HG03039 (cell line): Measurements from ENCODE around the gene ZNF469.

ENCODE experiments used
- ATAC-seq: cut with Tn5 transposase; IDR thresholded peaks from one replicate; pipeline ENCODE4 v1.9.1; 2021; ENCODE audit warnings: mild to moderate bottlenecking, moderate library complexity; ENCODE audit not compliant: unreplicated experiment

ZNF469 gene

DNA sequence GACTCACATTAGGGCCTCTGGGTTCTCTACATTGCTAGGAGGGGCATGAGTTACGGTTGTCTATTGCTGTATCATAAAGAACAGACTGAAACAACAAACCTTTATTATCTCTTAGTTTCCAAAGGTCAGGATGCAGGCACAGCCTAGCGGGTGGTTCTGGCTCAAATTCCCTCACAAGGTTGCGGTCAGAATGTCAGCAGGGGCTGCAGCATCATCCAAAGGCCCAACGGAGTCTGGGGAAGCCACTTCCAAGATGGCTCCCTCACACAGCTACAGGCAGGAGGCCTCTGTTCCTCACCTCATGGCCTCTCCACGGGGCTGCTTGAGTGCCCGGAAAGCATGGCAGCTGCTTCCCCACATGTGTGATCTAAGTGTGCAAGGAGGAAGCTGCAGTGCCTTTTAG lies 40.7 kb downstream of the ZNF469 start:
- ATAC-seq, result no peak

DNA sequence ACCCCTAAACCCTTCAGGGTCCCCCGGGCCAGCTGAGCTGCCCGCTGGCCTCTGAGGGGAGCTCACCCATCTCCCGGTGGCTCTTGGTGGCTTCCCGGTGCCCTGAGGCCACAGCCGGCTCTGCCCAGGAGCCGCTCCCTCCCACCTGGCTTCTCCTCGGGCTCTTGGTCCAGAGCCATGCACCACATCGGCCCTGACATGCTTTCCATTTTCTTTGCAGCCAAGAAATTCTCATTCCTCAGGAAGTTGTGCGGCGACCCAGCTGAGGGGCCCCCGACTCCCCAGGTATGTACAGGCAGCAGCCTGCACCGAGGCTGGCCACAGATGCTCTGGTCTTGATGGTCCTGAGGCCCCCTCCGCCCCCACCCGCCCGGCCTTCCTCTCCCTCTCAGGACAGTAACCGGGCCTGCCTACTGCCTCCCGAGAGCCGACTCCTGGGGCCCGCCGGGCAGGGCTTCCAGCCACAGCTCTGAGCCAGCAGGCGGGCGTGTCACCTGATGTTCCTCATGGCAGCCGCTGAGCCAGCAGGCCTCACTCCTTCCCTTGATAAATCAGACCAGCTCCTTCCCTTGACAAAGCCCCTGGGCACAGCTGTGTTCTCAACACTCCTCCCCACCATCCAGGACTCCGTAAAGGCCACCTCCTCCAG lies 42.0 kb downstream of the ZNF469 start:
- no peak for ATAC-seq

DNA sequence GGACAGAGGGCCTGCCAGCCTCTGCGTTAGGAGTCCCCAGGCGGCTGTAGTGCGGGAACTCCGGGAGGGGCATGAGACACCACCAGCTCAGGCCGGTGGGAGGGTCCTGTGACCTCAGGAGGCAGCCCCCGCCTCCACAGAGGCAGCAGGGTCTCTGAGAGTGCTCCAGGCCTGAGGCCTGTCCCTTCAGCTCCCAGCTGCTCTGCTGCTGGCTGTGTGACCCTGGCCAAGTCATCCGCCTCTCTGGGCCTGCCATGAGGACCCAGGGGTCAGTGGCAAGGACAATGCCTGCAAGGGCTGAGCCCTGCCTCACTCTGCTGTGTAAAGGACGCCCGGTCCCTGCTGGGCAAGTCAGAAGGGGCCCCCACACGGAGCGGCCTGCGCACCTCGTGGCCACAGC lies 43.3 kb downstream of the ZNF469 start:
- no peak for ATAC-seq

DNA sequence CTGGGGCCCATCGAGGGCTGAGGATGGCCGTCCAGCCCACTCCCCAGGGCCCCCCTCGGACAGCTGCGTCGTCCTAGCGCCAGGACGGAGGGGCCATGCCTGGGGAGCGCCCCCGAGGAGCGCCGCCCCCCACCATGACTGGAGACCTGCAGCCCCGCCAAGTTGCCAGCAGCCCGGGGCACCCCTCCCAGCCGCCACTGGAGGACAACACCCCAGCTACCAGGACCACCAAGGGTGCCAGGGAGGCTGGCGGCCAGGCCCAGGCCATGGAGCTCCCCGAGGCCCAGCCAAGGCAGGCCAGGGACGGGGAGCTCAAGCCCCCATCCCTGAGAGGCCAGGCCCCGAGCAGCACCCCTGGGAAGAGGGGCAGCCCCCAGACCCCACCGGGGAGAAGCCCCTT lies 44.6 kb downstream of the ZNF469 start:
- ATAC-seq, result no peak

DNA sequence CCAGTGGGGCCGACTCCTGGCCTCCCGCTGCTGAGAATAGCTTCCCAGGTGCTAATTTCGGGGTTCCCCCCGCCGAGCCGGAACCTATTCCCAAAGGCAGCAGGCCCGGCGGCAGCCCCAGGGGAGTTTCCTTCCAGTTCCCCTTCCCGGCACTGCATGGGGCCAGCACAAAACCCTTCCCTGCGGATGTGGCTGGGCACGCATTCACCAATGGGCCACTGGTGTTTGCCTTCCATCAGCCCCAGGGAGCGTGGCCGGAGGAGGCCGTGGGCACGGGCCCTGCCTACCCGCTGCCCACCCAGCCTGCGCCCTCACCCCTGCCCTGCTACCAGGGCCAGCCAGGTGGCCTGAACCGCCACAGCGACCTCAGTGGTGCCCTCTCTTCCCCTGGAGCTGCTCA lies 45.4 kb downstream of the ZNF469 start:
- ATAC-seq, result no peak

DNA sequence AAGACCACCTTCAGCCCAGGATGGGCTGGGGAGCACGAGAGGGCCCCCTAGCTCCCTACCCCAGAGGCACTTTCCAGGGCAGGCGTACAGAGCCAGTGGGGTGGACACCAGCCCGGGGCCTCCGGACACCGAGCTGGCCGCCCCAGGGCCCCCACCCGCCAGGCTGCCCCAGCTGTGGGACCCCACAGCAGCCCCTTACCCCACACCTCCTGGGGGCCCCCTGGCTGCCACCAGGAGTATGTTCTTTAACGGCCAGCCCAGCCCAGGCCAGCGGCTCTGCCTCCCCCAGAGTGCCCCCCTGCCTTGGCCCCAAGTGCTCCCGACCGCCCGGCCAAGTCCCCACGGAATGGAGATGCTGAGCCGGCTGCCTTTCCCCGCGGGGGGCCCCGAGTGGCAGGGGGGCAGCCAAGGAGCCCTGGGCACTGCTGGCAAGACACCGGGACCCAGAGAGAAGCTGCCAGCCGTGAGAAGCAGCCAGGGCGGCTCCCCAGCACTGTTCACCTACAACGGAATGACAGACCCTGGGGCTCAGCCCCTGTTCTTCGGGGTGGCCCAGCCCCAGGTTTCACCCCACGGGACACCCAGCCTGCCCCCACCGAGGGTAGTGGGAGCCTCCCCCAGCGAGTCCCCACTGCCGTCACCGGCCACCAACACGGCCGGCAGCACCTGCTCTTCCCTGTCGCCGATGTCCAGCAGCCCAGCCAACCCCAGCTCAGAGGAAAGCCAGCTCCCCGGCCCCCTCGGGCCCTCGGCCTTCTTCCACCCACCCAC lies 46.0 kb downstream of the ZNF469 start:
- no peak for ATAC-seq

DNA sequence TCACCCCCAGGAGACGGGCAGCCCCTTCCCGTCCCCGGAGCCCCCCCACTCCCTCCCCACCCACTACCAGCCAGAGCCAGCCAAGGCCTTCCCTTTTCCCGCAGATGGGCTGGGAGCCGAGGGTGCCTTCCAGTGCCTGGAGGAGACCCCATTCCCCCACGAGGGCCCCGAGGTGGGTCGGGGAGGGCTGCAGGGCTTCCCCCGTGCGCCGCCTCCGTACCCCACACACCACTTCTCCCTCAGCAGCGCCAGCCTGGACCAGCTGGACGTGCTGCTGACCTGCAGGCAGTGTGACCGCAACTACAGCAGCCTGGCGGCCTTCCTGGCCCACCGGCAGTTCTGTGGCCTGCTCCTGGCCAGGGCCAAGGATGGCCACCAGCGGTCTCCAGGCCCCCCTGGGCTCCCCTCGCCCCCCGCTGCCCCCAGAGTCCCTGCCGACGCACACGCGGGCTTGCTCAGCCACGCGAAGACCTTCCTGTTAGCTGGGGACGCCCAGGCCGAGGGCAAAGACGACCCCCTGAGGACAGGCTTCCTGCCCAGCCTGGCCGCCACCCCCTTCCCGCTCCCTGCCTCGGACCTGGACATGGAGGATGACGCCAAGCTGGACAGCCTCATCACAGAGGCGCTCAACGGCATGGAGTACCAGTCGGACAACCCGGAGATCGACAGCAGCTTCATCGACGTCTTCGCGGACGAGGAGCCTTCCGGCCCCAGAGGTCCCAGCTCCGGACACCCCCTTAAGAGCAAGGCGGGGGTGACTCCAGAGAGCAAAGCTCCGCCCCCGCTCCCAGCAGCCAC lies 46.8 kb downstream of the ZNF469 start:
- no peak for ATAC-seq

DNA sequence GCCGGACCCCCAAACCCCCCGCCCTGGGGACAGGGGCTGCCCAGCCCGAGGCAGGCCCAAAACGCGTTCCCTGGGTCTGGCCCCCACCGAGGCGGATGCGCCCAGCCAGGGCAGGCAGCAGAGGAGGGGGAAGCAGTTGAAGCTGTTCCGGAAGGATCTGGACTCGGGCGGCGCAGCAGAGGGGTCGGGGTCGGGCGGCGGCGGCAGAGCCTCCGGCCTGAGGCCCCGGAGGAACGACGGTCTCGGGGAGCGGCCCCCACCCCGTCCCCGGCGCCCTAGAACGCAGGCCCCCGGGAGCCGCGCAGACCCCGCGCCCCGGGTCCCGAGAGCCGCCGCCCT lies 47.4 kb downstream of the ZNF469 start:
- ATAC-seq, result no peak

DNA sequence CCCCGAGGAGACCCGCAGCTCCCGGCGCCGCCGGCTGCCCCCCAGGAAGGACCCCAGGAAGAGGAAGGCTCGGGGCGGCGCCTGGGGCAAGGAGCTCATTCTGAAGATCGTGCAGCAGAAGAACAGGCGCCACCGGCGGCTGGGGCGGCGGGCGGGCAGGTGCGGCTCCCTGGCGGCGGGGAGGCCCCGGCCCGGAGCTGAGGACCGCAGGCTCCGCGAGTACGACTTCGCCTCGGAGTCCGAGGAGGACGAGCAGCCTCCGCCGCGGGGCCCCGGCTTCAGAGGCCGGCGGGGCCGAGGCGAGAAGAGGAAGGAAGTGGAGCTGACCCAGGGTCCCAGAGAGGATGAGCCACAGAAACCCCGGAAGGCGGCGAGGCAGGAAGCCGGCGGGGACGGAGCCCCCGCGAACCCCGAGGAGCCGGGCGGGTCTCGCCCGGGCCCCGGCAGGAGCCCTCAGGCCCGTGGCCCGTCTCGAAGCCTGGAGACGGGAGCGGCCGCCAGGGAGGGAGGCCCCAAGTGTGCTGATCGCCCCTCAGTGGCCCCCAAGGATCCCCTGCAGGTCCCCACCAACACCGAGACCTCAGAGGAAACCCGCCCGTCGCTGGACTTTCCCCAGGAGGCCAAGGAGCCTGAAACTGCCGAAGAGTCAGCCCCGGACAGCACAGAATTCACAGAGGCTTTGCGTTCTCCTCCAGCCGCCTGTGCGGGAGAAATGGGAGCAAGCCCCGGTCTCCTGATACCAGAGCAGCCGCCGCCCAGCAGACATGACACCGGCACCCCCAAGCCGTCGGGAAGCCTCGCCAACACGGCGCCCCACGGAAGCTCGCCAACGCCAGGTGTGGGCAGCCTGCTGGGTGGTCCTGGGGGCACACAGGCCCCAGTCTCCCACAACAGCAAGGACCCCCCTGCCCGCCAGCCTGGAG lies 48.0 kb downstream of the ZNF469 start:
- no peak for ATAC-seq

DNA sequence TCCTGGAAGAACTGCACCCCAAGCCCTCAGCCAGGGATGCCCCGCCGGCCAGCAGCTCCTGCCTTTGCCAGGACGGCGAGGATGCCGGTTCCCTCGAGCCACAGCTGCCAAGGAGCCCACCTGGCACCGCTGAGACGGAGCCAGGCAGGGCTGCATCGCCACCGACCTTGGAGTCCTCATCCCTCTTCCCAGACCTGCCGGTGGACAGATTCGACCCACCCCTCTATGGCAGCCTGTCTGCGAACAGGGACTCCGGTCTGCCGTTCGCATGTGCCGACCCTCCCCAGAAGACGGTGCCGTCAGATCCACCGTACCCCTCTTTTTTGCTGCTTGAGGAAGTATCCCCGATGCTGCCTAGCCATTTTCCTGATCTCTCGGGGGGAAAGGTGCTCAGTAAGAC lies 48.9 kb downstream of the ZNF469 start:
- no peak for ATAC-seq

DNA sequence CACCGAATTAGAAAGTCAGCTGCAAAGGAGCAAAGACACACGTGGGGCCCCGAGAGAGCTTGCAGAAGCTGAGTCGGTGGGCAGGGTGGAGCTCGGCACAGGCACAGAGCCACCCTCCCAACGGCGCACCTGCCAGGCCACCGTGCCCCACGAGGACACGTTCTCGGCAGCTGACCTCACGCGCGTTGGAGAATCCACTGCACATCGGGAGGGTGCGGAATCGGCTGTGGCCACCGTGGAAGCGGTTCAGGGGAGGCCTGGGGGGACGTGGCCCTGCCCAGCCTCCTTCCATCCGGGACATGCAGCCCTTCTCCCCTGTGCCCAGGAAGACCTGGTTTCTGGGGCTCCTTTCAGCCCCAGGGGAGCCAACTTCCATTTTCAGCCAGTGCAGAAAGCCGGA lies 49.4 kb downstream of the ZNF469 start:
- no peak for ATAC-seq
